ENCODE measurements around the gene CCDC106.

The CCDC106 gene

GRCh38 chr19:55637534-55637933, 10.5 kb upstream of the CCDC106 start:
- no peak for DNase-seq

GRCh38 chr19:55638864-55639359, 9.1 kb upstream of the CCDC106 start:
- DNase-seq, result no peak

GRCh38 chr19:55640043-55640576, 7.9 kb upstream of the CCDC106 start:
- DNase-seq, result peak; percentile 54

GRCh38 chr19:55640577-55641425, 7.2 kb upstream of the CCDC106 start, which contains the start of gene ZNF580:
ZNF580 (plus strand) TSS chr19:55641002; CDS start chr19:55642509, 1,507 bp downstream.
- DNase-seq, result peak; percentile 58

- DNase-seq, result no peak
Measured at GRCh38 chr19:55641426-55642152, 6.4 kb upstream of the CCDC106 start.

GRCh38 chr19:55642153-55643002, 5.6 kb upstream of the CCDC106 start:
- DNase-seq, result peak; percentile 7

DNA sequence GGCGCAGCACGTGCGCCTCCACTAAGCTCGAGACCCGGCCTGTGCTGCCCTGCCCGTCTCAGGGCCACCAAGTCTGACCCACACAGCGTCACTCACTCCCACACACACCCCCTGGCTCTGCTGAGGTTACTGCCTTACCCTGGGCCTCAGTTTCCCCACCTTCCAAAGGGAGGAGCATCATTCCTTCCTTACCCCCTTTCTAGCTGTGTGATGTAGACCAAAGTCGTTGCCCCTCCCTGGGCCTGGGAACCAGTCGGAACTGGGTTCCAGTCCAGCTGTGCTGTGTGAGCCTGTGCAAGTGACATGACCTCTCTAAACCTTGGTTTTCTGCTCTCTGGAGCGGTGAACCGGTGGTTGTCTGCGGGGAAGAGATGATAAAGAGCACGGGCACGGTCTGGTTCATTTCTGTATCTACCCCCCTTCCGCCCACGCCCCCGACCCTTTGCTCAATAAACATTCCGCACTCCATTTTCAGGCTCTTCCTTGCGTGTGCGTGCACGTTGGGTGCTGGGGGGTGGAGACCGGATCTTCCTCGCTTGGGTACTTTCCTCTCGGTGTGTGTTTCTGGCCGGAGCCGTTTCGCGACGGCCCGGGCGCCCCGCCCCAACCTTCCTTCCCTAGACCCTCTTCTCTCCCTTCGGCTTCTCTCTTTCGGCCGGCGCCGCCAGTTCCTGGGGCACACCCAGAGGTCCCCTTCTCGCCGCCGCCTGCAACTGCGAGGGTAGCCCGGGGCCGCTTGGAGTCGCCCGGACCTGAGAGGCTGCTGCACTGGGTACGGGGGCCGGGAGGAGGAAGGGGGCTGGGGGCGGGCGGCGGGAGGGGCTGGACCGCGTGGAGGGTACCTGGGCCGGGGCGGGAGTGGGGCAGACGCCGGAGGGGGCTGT, 4.8 kb upstream of the CCDC106 start, which contains the start of gene ZNF581:
Gene ZNF581 (plus strand): TSS at position 647 of the 884 bp plus-strand sequence. CDS start 923 bp downstream, outside the sequence.
- DNase-seq, result peak; percentile 65

DNA sequence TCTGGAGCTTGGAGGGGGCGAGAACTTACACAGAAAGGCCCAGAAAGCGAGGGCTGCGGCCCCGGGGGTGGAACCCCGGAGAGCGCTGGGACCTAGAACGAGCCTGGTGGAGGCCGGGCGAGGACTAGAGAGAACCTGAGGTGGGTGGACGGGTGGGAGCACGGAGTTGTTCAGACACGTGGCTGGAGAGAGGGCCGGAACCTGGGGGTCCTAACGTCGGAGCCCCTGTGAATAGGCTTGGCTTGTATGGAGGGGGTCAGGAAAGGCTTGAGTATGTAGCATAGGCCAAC, 4.2 kb upstream of the CCDC106 start:
- no peak for DNase-seq

- DNase-seq, result no peak
Measured at GRCh38 chr19:55644191-55644833, 3.7 kb upstream of the CCDC106 start.

DNA sequence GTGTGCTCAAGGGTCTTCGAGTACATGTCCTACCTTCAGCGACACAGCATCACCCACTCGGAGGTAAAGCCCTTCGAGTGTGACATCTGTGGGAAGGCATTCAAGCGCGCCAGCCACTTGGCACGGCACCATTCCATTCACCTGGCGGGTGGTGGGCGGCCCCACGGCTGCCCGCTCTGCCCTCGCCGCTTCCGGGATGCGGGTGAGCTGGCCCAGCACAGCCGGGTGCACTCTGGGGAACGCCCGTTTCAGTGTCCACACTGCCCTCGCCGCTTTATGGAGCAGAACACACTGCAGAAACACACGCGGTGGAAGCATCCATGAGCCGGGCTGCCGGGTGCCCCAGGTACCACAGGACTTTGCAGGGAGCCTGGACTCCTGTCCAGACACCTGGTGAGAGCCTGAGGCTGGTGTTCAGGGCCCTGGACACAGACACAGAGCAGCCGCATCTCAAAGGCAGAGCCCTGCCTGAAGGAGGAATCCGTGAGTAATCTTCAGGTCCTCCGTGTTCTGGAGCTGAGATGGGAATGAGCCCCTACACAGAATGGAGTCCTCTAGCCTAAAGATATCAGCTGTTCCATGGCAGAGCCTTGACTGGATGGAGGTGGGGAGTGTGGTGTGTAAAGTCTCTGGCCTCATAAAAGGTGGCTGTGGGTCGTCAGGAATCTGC, 3.0 kb upstream of the CCDC106 start:
- DNase-seq, result no peak

GRCh38 chr19:55645512-55645881, 2.5 kb upstream of the CCDC106 start:
- no peak for DNase-seq

DNA sequence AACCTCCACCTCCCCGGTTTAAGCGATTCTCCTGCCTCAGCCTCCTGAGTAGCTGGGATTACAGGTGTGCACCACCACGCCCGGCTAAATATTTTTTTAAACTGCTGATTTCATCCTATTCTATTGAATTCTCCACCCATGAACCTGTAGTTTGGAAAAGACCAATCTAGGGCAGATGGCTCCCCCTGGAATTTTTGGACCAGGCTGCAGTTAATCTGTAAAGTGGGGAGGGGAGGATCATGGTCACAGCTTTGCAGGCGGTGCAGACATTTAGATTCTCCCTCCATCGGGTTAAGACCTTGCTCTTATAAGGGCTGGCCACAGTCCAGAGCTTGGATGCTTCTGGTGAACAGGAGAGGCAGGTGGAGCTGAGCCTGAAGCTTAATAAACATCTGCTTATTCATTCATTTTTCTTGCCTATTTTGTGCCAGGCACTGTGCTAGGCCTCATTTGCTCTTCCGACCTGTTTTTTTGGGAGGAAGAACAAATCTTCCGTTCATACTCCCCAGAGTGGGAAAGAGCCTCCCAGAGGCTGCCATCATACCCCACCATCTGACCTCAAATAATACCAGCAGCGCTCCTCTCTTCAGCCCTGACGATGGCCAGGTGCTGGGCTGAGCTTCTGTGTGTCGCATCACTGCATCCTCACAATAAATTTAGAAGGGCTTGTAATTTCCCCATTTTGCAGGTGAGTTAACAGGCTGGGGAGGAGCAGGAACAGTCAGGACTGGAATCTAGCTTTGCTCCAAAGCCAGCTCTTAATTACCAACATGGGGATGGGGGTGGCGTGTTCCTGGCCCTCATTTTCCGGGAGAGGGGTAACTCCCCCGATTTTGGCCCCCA, 902 bp upstream of the CCDC106 start:
- DNase-seq, result no peak

GRCh38 chr19:55648585-55649267, 714 bp downstream of the CCDC106 start:
- DNase-seq, result no peak

- DNase-seq, result no peak
Measured at GRCh38 chr19:55649268-55650125, 1.5 kb downstream of the CCDC106 start.

- DNase-seq, result no peak
Measured at GRCh38 chr19:55650126-55650557, 2.1 kb downstream of the CCDC106 start.

GRCh38 chr19:55650602-55651230, 2.7 kb downstream of the CCDC106 start:
- DNase-seq, result no peak

DNA sequence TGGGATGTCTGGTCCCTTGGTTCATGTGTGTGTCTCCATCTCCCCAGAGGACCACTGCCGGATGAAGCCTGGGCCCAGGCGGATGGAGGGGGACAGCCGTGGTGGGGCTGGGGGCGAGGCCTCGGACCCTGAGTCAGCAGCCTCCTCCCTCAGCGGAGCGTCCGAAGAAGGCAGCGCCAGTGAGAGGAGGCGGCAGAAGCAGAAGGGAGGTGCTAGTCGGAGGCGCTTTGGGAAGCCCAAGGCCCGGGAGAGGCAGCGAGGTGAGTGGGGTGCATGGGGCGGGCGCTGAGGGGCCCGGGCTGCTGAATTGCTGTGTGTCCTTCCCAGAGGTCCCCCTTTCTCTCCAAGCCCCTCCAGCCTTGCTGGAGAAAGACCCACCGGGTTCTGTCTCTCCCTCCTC, 3.2 kb downstream of the CCDC106 start:
- DNase-seq, result no peak

Measured in NCI-H748 treated with DMSO at 0.1 percent for 48 hours (cell line).